Lung (tissue), 12 donors: ENCODE results near the gene UNC5C. TPM values are rescaled to one million over a fixed set of nuclear protein-coding genes. Genes with fewer than 3 reads are reported as not detected.

Experiments
- ATAC-seq: fragments of 200-7000 bp; cut with Tn5 transposase; one replicate; pipeline ENCODE4 v1.9.1; 2020; ENCODE audit warnings: moderate number of reproducible peaks; ENCODE audit not compliant: insufficient read depth, low FRiP score
- DNase-seq, 3 donors: peaks; one replicate each; pipeline ENCODE4 v3.0.0-alpha.2; 2013 to 2017
- H3K27ac ChIP-seq, 2 donors: one replicate each; pipeline ENCODE4 v1.5.1; 2013; ENCODE audit warnings: mild to moderate bottlenecking in 2 of 2, moderate library complexity in 2 of 2, control low read depth in 1 of 2, inconsistent platforms in 1 of 2, low read depth in 1 of 2, low read length in 1 of 2
- H3K27me3 ChIP-seq, 3 donors: one replicate each; pipeline ENCODE4 v1.5.1; 2013; ENCODE audit warnings: low read length in 2 of 3; ENCODE audit not compliant: control insufficient read depth in 3 of 3, insufficient read depth in 3 of 3
- H3K36me3 ChIP-seq, 4 donors: one replicate each; pipeline ENCODE4 v1.5.1; 2013; ENCODE audit warnings: low read length in 4 of 4, mild to moderate bottlenecking in 1 of 4, moderate library complexity in 1 of 4; ENCODE audit not compliant: control insufficient read depth in 4 of 4, insufficient read depth in 4 of 4
- H3K4me1 ChIP-seq, 5 donors: one replicate each; pipeline ENCODE4 v1.5.1; 2013; ENCODE audit warnings: low read length in 5 of 5, mild to moderate bottlenecking in 2 of 5, moderate library complexity in 1 of 5; ENCODE audit not compliant: control insufficient read depth in 5 of 5, insufficient read depth in 5 of 5
- H3K4me3 ChIP-seq: one replicate; pipeline ENCODE4 v1.5.1; 2013; ENCODE audit warnings: mild to moderate bottlenecking, control low read depth, moderate library complexity
- H3K9ac ChIP-seq, 2 donors: one replicate each; pipeline ENCODE4 v1.5.1; 2013; ENCODE audit warnings: low read length in 2 of 2, control low read depth in 1 of 2; ENCODE audit not compliant: insufficient read depth in 1 of 2
- H3K9me3 ChIP-seq, 4 donors: one replicate each; pipeline ENCODE4 v1.5.1; 2013; ENCODE audit warnings: low read length in 3 of 4, mild to moderate bottlenecking in 1 of 4, moderate library complexity in 1 of 4; ENCODE audit not compliant: control insufficient read depth in 4 of 4, insufficient read depth in 3 of 4
- CTCF ChIP-seq: IDR thresholded peaks from 2 replicates; pipeline ENCODE4 v1.5.1; 2012; ENCODE audit warnings: mild to moderate bottlenecking; ENCODE audit errors: control extremely low read depth, extremely low read depth
- WGBS, 2 donors: extraction: QIAGEN DNeasy Blood & Tissue Kit; methylation state at CpG; one replicate each; pipeline ENCODE4 v1.1.7; 2013; 5-methylcytosine and 5-hydroxymethylcytosine counted together
- polyA plus RNA-seq, 2 donors: library from polyadenylated mRNA; stranded (reverse); fragments of 200-250 nt; gene quantifications; one replicate each; pipeline ENCODE4 v1.2.1, GENCODE V29; 2013
- total RNA-seq, 2 donors: library from RNA; depleted of rRNA in 1 of 2; stranded (reverse); fragments of >200 nt in 1 of 2; gene quantifications; one replicate each; pipeline ENCODE4 v1.2.1, GENCODE V29; 2014 to 2021
- donor health status: control.
- donor health status: control.
- donor health status: Bipolar disorder and iron deficiency.
- donor health status: healthy.
- donor health status: DM: yes; HTN: yes; CAD: no.

Gene UNC5C
- total and polyA plus RNA-seq, 4 donors, result 0.55 to 27.9 (median 3.8) TPM

- H3K27ac ChIP-seq, result no peak overlapping the region
- peaks cover 0 to 13% (median 0%) of the 10 kb centered on the region in 5 donors for H3K4me1 ChIP-seq
- DNase-seq, result peak in 2 of 3 donors; percentile 72 to 73
- 93 to 95% methylated on average over 4 of the region's 4 CpGs for WGBS, 2 donors
- H3K4me3 ChIP-seq, result no peak overlapping the region
- TF ChIP-seq CTCF, result no peak
- H3K36me3 ChIP-seq, result peaks cover 0 to 12% (median 0%) of the 10 kb centered on the region in 4 donors
- ATAC-seq, result no peak
- no peaks in the 10 kb centered on the region for H3K27me3 ChIP-seq
- no peak overlapping the region for H3K9ac ChIP-seq
- H3K9me3 ChIP-seq, result no peaks in the 10 kb centered on the region
Measured at GRCh38 chr4:95446173-95446572, 102.6 kb downstream of the UNC5C start.

- H3K4me3 ChIP-seq, result no peak overlapping the region
- no peak for ATAC-seq
- no peaks in the 10 kb centered on the region for H3K9me3 ChIP-seq
- H3K27ac ChIP-seq, result no peak overlapping the region
- TF ChIP-seq CTCF, result no peak
- H3K4me1 ChIP-seq, result peaks cover 0 to 14% (median 0%) of the 10 kb centered on the region in 5 donors
- 62 to 77% methylated on average over 5 of the region's 5 CpGs for WGBS, 2 donors
- H3K27me3 ChIP-seq, result no peaks in the 10 kb centered on the region
- H3K36me3 ChIP-seq, result peaks cover 0 to 12% (median 0%) of the 10 kb centered on the region in 4 donors
- DNase-seq, result peak in 1 of 3 donors; percentile 30
- no peak overlapping the region for H3K9ac ChIP-seq
Measured at GRCh38 chr4:95445251-95445650, 103.5 kb downstream of the UNC5C start.

DNA sequence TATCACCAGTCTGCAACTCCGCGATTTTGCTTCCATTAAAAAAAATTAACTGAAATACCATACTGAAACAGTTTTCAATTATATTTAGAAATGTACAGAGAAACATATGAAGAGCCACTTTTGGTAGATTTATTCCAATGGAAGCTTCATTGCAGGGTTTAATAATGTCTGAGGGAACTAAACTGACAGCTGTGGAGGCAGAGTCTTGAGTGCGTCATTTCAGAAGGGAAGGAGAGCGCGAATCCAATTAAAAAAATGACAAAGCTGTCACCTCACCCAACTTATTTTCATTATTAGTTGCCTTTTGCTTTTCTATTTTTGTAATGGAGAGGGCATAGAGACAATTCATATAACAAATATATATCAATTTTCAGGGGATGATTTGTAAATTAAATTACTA is 104.0 kb downstream of the UNC5C start:
- DNase-seq, result no peak
- H3K36me3 ChIP-seq, result peaks cover 0 to 9% (median 1%) of the 10 kb centered on the region in 4 donors
- TF ChIP-seq CTCF, result no peak
- H3K4me3 ChIP-seq, result no peak overlapping the region
- no peak overlapping the region for H3K27ac ChIP-seq
- no peak overlapping the region for H3K9ac ChIP-seq
- H3K4me1 ChIP-seq, result peaks cover 0 to 18% (median 0%) of the 10 kb centered on the region in 5 donors
- 97 to 98% methylated on average over 5 of the region's 5 CpGs for WGBS, 2 donors
- no peaks in the 10 kb centered on the region for H3K27me3 ChIP-seq
- no peak for ATAC-seq
- no peaks in the 10 kb centered on the region for H3K9me3 ChIP-seq

- ATAC-seq (no peak), DNase-seq (no peak)
- H3K27ac ChIP-seq, result no peak overlapping the region
- peaks cover 0 to 11% (median 1%) of the 10 kb centered on the region in 4 donors for H3K36me3 ChIP-seq
- H3K4me1 ChIP-seq, result peaks cover 0 to 24% (median 2%) of the 10 kb centered on the region in 5 donors
- H3K27me3 ChIP-seq, result no peaks in the 10 kb centered on the region
- no peaks in the 10 kb centered on the region for H3K9me3 ChIP-seq
- H3K9ac ChIP-seq, result no peak overlapping the region
- no peak for TF ChIP-seq CTCF
- WGBS, 2 donors, result 53 to 70% methylated on average over 4 of the region's 4 CpGs
- H3K4me3 ChIP-seq, result no peak overlapping the region
Measured at GRCh38 chr4:95439896-95440295, 108.9 kb downstream of the UNC5C start.
